K562 (cell line): ENCODE measurements around the gene SRRM5. TPM values are rescaled to one million over a fixed set of nuclear protein-coding genes. Genes with fewer than 3 reads are reported as not detected.

ENCODE experiments used
- CBFA2T3 ChIP-seq: fragments of 450-650 bp; IDR thresholded peaks from 2 replicates; pipeline ENCODE4 v1.6.1; 2017
- CEBPB ChIP-seq: fragments of 450-650 bp; IDR thresholded peaks from 2 replicates; pipeline ENCODE4 v1.6.1; 2016; ENCODE audit warnings: missing genetic modification characterization, missing compliant biosample characterization
- CREBBP ChIP-seq: IDR thresholded peaks from one replicate; pipeline ENCODE4 v1.6.1; 2012; ENCODE audit warnings: low read depth, mild to moderate bottlenecking, control low read depth, inconsistent platforms, low read length
- PHF8 ChIP-seq: fragments of 200-600 bp; sonication (generic); IDR thresholded peaks from 2 replicates; pipeline ENCODE4 v1.6.1; 2012; ENCODE audit warnings: mixed run types, mild to moderate bottlenecking, inconsistent platforms, low read length, moderate library complexity, borderline replicate concordance
- PRPF4 ChIP-seq: fragments of 200-400 bp; formaldehyde crosslinking; IDR thresholded peaks from one replicate; pipeline ENCODE4 v1.6.1; 2017; ENCODE audit warnings: low read length, low read depth, mild to moderate bottlenecking; ENCODE audit not compliant: insufficient read depth, poor library complexity, severe bottlenecking
- RBM15 ChIP-seq: fragments of 200-400 bp; formaldehyde crosslinking; IDR thresholded peaks from 2 replicates; pipeline ENCODE4 v1.6.1; 2018; ENCODE audit warnings: mild to moderate bottlenecking, low read length, moderate library complexity; ENCODE audit not compliant: insufficient read depth
- TBP ChIP-seq: optimal IDR thresholded peaks from 2 replicates; pipeline ENCODE3; 2011; ENCODE audit warnings: low read depth, low read length, improper control_type of control experiment
- ZNF316 ChIP-seq: fragments of 450-650 bp; IDR thresholded peaks from 2 replicates; pipeline ENCODE4 v1.6.1; 2016
- ZNF830 ChIP-seq: fragments of 250-450 bp; sonication (Bioruptor Pico); IDR thresholded peaks from 2 replicates; pipeline ENCODE4 v1.5.0; 2021; ENCODE audit warnings: mild to moderate bottlenecking
- polyA plus RNA-seq, 8 experiments: library from polyadenylated mRNA; depleted of rRNA in 4 of 8; stranded (reverse) in 5 of 8; unstranded in 3 of 8; fragments of >200 nt; fragmentation: Nextera tagmentation in 2 of 8; fragmentation: Illumina TruSeq in 1 of 8; extraction: Ambion mirVana in 2 of 8; extraction: Trizol in 1 of 8; gene quantifications; 2 replicates each; pipeline versions ENCODE4 v1.2.1 to v1.2.3, GENCODE V29; 2011 to 2014; ENCODE audit warnings: inconsistent platforms in 1 of 8, missing spikeins in 1 of 8
- total RNA-seq, 7 experiments: library from RNA; depleted of rRNA in 6 of 7; stranded (reverse); fragments of >200 nt in 6 of 7; fragmentation: Illumina TruSeq in 2 of 7; extraction: Trizol in 2 of 7; gene quantifications; 2 replicates each; pipeline versions ENCODE4 v1.2.1 to v1.2.3, GENCODE V29; 2011 to 2021; ENCODE audit warnings: low replicate concordance in 1 of 7
- TF ChIP-seq, protein P1 (sequence below): fragments of 450-650 bp; IDR thresholded peaks from 2 replicates; pipeline ENCODE4 v1.6.1; 2016; ENCODE audit warnings: mild to moderate bottlenecking, moderate library complexity
- TF ChIP-seq, protein P2 (sequence below): sonication (generic); formaldehyde crosslinking; IDR thresholded peaks from 2 replicates; pipeline ENCODE4 v1.8.0; 2023; ENCODE audit warnings: mild to moderate bottlenecking, missing genetic modification reagents
- TF ChIP-seq, protein P3 (sequence below): sonication (generic); formaldehyde crosslinking; IDR thresholded peaks from 2 replicates; pipeline ENCODE4 v1.4.0; 2020; ENCODE audit warnings: mild to moderate bottlenecking, missing genetic modification reagents

Gene SRRM5
- total and polyA plus RNA-seq, 9 of the 15 experiments (the other 6 are each of a cell fraction or from before 2014, with no cell fraction given): 0.09 to 0.45 (median 0.18) TPM; not detected in 2

DNA sequence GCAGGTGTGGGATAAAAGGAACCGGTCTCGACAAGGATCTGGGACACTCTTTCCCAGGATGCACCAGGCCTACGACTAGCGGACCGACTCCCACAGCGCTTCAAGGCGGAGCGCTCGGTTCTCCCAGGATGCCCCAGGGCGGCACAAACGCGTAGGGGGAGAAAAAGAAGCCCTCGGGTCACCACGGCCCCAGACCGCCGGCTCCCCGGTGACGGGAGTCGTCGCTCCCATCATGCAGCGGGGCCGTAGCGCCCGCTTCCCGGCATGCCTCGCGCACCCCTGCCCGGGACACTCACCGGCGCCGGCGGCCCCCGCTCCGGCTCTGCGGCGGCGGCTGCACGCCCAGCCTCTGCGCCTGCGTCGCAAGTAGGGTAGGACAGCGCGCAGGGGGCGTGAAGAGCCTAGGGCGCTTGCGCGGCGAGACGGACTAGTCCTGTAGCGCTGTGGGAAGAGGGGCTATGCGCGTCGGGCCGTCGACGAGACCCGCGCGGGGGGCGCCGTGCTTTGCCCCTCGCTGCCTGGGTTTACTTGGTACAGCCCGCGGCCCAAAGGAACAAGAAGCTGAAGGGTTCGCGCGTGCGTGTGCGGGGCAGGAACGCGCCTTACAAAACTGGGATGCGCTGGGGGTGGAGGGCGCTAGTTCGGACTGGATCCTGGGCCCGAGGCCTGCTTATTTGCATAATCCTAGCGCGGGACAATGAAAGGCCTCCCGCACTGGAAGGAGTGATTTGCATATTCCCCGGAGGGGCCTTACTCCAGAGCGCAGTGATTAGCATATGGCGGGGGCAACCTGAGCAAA lies 7.6 kb downstream of the SRRM5 start, which contains the start of gene ZNF428 (continued):
- TF ChIP-seq, protein P1, sequence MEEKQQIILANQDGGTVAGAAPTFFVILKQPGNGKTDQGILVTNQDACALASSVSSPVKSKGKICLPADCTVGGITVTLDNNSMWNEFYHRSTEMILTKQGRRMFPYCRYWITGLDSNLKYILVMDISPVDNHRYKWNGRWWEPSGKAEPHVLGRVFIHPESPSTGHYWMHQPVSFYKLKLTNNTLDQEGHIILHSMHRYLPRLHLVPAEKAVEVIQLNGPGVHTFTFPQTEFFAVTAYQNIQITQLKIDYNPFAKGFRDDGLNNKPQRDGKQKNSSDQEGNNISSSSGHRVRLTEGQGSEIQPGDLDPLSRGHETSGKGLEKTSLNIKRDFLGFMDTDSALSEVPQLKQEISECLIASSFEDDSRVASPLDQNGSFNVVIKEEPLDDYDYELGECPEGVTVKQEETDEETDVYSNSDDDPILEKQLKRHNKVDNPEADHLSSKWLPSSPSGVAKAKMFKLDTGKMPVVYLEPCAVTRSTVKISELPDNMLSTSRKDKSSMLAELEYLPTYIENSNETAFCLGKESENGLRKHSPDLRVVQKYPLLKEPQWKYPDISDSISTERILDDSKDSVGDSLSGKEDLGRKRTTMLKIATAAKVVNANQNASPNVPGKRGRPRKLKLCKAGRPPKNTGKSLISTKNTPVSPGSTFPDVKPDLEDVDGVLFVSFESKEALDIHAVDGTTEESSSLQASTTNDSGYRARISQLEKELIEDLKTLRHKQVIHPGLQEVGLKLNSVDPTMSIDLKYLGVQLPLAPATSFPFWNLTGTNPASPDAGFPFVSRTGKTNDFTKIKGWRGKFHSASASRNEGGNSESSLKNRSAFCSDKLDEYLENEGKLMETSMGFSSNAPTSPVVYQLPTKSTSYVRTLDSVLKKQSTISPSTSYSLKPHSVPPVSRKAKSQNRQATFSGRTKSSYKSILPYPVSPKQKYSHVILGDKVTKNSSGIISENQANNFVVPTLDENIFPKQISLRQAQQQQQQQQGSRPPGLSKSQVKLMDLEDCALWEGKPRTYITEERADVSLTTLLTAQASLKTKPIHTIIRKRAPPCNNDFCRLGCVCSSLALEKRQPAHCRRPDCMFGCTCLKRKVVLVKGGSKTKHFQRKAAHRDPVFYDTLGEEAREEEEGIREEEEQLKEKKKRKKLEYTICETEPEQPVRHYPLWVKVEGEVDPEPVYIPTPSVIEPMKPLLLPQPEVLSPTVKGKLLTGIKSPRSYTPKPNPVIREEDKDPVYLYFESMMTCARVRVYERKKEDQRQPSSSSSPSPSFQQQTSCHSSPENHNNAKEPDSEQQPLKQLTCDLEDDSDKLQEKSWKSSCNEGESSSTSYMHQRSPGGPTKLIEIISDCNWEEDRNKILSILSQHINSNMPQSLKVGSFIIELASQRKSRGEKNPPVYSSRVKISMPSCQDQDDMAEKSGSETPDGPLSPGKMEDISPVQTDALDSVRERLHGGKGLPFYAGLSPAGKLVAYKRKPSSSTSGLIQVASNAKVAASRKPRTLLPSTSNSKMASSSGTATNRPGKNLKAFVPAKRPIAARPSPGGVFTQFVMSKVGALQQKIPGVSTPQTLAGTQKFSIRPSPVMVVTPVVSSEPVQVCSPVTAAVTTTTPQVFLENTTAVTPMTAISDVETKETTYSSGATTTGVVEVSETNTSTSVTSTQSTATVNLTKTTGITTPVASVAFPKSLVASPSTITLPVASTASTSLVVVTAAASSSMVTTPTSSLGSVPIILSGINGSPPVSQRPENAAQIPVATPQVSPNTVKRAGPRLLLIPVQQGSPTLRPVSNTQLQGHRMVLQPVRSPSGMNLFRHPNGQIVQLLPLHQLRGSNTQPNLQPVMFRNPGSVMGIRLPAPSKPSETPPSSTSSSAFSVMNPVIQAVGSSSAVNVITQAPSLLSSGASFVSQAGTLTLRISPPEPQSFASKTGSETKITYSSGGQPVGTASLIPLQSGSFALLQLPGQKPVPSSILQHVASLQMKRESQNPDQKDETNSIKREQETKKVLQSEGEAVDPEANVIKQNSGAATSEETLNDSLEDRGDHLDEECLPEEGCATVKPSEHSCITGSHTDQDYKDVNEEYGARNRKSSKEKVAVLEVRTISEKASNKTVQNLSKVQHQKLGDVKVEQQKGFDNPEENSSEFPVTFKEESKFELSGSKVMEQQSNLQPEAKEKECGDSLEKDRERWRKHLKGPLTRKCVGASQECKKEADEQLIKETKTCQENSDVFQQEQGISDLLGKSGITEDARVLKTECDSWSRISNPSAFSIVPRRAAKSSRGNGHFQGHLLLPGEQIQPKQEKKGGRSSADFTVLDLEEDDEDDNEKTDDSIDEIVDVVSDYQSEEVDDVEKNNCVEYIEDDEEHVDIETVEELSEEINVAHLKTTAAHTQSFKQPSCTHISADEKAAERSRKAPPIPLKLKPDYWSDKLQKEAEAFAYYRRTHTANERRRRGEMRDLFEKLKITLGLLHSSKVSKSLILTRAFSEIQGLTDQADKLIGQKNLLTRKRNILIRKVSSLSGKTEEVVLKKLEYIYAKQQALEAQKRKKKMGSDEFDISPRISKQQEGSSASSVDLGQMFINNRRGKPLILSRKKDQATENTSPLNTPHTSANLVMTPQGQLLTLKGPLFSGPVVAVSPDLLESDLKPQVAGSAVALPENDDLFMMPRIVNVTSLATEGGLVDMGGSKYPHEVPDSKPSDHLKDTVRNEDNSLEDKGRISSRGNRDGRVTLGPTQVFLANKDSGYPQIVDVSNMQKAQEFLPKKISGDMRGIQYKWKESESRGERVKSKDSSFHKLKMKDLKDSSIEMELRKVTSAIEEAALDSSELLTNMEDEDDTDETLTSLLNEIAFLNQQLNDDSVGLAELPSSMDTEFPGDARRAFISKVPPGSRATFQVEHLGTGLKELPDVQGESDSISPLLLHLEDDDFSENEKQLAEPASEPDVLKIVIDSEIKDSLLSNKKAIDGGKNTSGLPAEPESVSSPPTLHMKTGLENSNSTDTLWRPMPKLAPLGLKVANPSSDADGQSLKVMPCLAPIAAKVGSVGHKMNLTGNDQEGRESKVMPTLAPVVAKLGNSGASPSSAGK: peak; percentile 87
- TF ChIP-seq ZNF830 (CRISPR knock-in tag) (peak; percentile 86; the same call in 1 of the 2 replicates), ZNF316 (0 out of 2 replicates have a peak, but pooled peaks have one; percentile 37), CEBPB (tag) (peak; percentile 45), TBP (peak; percentile 66), PRPF4 (no peak), PHF8 (peak; percentile 96), RBM15 (no peak), CBFA2T3 (0 out of 2 replicates have a peak, but pooled peaks have one; percentile 4), CREBBP (no peak)
- TF ChIP-seq, protein P2, sequence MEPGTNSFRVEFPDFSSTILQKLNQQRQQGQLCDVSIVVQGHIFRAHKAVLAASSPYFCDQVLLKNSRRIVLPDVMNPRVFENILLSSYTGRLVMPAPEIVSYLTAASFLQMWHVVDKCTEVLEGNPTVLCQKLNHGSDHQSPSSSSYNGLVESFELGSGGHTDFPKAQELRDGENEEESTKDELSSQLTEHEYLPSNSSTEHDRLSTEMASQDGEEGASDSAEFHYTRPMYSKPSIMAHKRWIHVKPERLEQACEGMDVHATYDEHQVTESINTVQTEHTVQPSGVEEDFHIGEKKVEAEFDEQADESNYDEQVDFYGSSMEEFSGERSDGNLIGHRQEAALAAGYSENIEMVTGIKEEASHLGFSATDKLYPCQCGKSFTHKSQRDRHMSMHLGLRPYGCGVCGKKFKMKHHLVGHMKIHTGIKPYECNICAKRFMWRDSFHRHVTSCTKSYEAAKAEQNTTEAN (CRISPR knock-in tag): peak; percentile 45; the same call in 1 of the 2 replicates
- TF ChIP-seq, protein P3, sequence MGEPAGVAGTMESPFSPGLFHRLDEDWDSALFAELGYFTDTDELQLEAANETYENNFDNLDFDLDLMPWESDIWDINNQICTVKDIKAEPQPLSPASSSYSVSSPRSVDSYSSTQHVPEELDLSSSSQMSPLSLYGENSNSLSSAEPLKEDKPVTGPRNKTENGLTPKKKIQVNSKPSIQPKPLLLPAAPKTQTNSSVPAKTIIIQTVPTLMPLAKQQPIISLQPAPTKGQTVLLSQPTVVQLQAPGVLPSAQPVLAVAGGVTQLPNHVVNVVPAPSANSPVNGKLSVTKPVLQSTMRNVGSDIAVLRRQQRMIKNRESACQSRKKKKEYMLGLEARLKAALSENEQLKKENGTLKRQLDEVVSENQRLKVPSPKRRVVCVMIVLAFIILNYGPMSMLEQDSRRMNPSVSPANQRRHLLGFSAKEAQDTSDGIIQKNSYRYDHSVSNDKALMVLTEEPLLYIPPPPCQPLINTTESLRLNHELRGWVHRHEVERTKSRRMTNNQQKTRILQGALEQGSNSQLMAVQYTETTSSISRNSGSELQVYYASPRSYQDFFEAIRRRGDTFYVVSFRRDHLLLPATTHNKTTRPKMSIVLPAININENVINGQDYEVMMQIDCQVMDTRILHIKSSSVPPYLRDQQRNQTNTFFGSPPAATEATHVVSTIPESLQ (CRISPR knock-in tag): no peak; the same call in 1 of the 2 replicates
